Measurements from ENCODE around the gene ANKRD63.

Gene ANKRD63

GRCh38 chr15:40307421-40308211, 24.8 kb upstream of the ANKRD63 start, which contains the start of gene PLCB2:
PLCB2 (minus strand) TSS chr15:40307935; CDS start chr15:40307672, 263 bp downstream.
- peaks cover 4% of the 10 kb centered on the region; the same call in 1 of the 2 replicates for H3K79me2 ChIP-seq (ENCODE audit: insufficient read depth, low read length)
- H3K4me1 ChIP-seq (ENCODE audit: insufficient read depth, low read length), result peaks cover 35% of the 10 kb centered on the region
- H3K4me3 ChIP-seq (ENCODE audit: low read depth in 1 of 2, low read length in 2 of 2), result peak within 1 kb of the TSS; percentile 18 to 72; a peak in 3 of 4 replicates
- no peaks in the 10 kb centered on the region for H4K20me1 ChIP-seq (ENCODE audit: insufficient read depth, low read length)
- TF ChIP-seq EZH2 (IDR thresholded peaks at IDR 0.05; ENCODE audit: borderline replicate concordance, low read depth, low read length, severe bottlenecking) (no peak), CTCF (IDR thresholded peaks at IDR 0.05; ENCODE audit: borderline replicate concordance, extremely low read depth, low read length, poor library complexity, severe bottlenecking) (peak; percentile 66)
- peak; percentile 70 for DNase-seq
- peak; percentile 83 for ATAC-seq (ENCODE audit: insufficient read depth, low read depth)
- H3K9ac ChIP-seq (ENCODE audit: low read depth, low read length), result peak within 1 kb of the TSS; percentile 85
- H3K4me2 ChIP-seq (ENCODE audit: insufficient read depth, low read length), result peak within 1 kb of the TSS; percentile 78
- peak within 1 kb of the TSS; percentile 100 for H3K27ac ChIP-seq (ENCODE audit: low read length)
- peaks cover 5% of the 10 kb centered on the region; the same call in 1 of the 2 replicates for H3K36me3 ChIP-seq (ENCODE audit: insufficient read depth, low read length)
- no peaks in the 10 kb centered on the region for H3K9me3 ChIP-seq (ENCODE audit: insufficient read depth, low read length, severe bottlenecking)
- H3K27me3 ChIP-seq (ENCODE audit: insufficient read depth, low read length, poor library complexity), result no peaks in the 10 kb centered on the region
- H2AFZ ChIP-seq (ENCODE audit: low read depth, low read length), result peak within 1 kb of the TSS; percentile 67

DNA sequence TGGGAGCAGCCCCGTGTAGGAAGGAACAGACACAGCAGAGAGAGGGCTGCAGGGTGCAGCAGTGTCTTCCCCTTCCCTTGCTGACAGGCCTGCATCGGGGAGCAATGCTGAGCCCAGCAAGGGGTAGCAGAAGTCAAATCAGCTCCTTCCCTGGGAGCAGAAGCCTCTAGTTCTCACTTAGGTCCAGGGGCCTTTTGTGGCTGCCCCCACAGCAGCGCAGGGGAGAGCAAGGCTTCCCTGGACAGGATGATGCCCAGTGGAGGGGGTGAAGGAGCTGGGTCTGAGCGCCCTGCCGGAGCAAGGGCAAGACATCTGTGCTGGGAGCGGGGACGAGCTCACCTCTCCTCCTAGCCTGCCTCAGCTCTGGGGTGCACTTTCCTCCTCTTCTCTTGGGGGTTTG, 24.0 kb upstream of the ANKRD63 start:
- peak overlapping the region; percentile 67 for H2AFZ ChIP-seq (ENCODE audit: low read depth, low read length)
- H3K27me3 ChIP-seq (ENCODE audit: insufficient read depth, low read length, poor library complexity), result no peaks in the 10 kb centered on the region
- H3K4me1 ChIP-seq (ENCODE audit: insufficient read depth, low read length), result peaks cover 35% of the 10 kb centered on the region
- ATAC-seq (ENCODE audit: insufficient read depth, low read depth) (0 out of 3 replicates have a peak, but pooled peaks have one; percentile 20), DNase-seq (no peak)
- H4K20me1 ChIP-seq (ENCODE audit: insufficient read depth, low read length), result no peaks in the 10 kb centered on the region
- no peak for TF ChIP-seq EZH2 (IDR thresholded peaks at IDR 0.05; ENCODE audit: borderline replicate concordance, low read depth, low read length, severe bottlenecking)
- no peak for TF ChIP-seq CTCF (IDR thresholded peaks at IDR 0.05; ENCODE audit: borderline replicate concordance, extremely low read depth, low read length, poor library complexity, severe bottlenecking)
- H3K27ac ChIP-seq (ENCODE audit: low read length), result peak overlapping the region; percentile 100
- no peaks in the 10 kb centered on the region for H3K9me3 ChIP-seq (ENCODE audit: insufficient read depth, low read length, severe bottlenecking)
- H3K36me3 ChIP-seq (ENCODE audit: insufficient read depth, low read length), result peaks cover 12% of the 10 kb centered on the region
- peaks cover 4% of the 10 kb centered on the region; the same call in 1 of the 2 replicates for H3K79me2 ChIP-seq (ENCODE audit: insufficient read depth, low read length)
- H3K4me3 ChIP-seq (ENCODE audit: low read depth in 1 of 2, low read length in 2 of 2), result peak overlapping the region in 1 of 2 experiments; percentile 72; a peak in 2 of 4 replicates
- peak overlapping the region; percentile 78 for H3K4me2 ChIP-seq (ENCODE audit: insufficient read depth, low read length)
- peak overlapping the region; percentile 85 for H3K9ac ChIP-seq (ENCODE audit: low read depth, low read length)

DNA sequence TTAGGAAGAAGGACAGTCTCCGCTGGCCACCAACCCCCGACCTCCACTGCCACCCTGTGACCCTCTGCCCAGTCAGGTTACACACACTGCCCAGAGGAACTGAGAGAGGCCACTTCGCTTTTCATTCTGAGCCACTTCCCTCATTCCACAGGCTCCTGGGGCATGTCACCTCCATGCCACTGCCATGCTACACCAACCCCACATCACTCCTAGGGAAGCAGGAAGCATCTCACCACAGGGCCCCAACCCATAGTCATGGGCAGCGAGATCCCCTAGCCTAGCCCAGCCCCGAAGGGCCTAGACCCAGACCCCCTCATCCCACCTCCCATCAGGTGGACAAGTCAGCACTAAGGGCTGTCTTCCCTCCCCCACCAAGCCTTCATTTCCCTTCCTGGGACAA, 23.5 kb upstream of the ANKRD63 start:
- Histone ChIP-seq H3K9me3 (ENCODE audit: insufficient read depth, low read length, severe bottlenecking) (no peaks in the 10 kb centered on the region), H4K20me1 (ENCODE audit: insufficient read depth, low read length) (no peaks in the 10 kb centered on the region), H3K4me2 (ENCODE audit: insufficient read depth, low read length) (peak overlapping the region; percentile 78), H3K27ac (ENCODE audit: low read length) (peak overlapping the region; percentile 100), H3K79me2 (ENCODE audit: insufficient read depth, low read length) (peaks cover 4% of the 10 kb centered on the region; the same call in 1 of the 2 replicates), H3K4me1 (ENCODE audit: insufficient read depth, low read length) (peaks cover 35% of the 10 kb centered on the region), H3K27me3 (ENCODE audit: insufficient read depth, low read length, poor library complexity) (no peaks in the 10 kb centered on the region), H3K9ac (ENCODE audit: low read depth, low read length) (peak overlapping the region; percentile 85), H3K36me3 (ENCODE audit: insufficient read depth, low read length) (peaks cover 12% of the 10 kb centered on the region), H2AFZ (ENCODE audit: low read depth, low read length) (no peak overlapping the region), H3K4me3 (ENCODE audit: low read depth in 1 of 2, low read length in 2 of 2) (peak overlapping the region in 1 of 2 experiments; percentile 72; a peak in 2 of 4 replicates)
- TF ChIP-seq CTCF (IDR thresholded peaks at IDR 0.05; ENCODE audit: borderline replicate concordance, extremely low read depth, low read length, poor library complexity, severe bottlenecking) (no peak), EZH2 (IDR thresholded peaks at IDR 0.05; ENCODE audit: borderline replicate concordance, low read depth, low read length, severe bottlenecking) (no peak)
- ATAC-seq (ENCODE audit: insufficient read depth, low read depth) (no peak), DNase-seq (no peak)
